T47D (cell line): ENCODE measurements around the gene NT5DC1.

Experiments
- DNase-seq, 2 experiments: peaks; one replicate each; pipeline versions ENCODE4 v3.0.0 to v3.0.0-alpha.2; 2011 to 2012; ENCODE audit warnings: low read depth in 1 of 2, low spot score in 1 of 2
- JUND ChIP-seq: IDR thresholded peaks from 2 replicates; pipeline ENCODE4 v1.6.1; 2012; ENCODE audit warnings: low read depth
- in situ Hi-C: cut with HindIII; loops from 2 replicates; pipeline ENCODE4 v1.10.0; 2016; ENCODE audit warnings: low sequenced_read_pairs, low pct_unique_long_range_greater_than_20kb

NT5DC1 gene

DNA sequence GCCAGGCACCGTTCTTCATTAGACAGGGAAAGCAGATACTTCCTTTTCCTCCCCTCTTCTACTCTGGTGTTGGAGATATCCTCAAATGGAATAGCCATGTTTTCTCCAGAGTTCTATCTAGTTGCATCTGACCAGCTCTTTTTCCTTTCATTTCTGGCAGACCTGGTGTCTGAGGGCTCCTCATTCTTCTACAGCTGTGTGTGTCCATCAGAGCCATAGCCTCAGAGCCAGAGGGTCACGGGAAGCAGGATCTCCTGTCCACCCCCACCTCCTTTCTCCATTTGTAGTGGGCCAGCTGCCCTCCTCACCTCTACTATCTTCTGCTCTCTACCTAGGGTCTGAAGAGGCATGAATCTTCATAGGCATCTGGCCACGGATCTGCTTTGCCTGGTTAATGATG, 96.2 kb downstream of the NT5DC1 start:
- TF ChIP-seq JUND = no peak
- in situ Hi-C loops = no loop called here

DNA sequence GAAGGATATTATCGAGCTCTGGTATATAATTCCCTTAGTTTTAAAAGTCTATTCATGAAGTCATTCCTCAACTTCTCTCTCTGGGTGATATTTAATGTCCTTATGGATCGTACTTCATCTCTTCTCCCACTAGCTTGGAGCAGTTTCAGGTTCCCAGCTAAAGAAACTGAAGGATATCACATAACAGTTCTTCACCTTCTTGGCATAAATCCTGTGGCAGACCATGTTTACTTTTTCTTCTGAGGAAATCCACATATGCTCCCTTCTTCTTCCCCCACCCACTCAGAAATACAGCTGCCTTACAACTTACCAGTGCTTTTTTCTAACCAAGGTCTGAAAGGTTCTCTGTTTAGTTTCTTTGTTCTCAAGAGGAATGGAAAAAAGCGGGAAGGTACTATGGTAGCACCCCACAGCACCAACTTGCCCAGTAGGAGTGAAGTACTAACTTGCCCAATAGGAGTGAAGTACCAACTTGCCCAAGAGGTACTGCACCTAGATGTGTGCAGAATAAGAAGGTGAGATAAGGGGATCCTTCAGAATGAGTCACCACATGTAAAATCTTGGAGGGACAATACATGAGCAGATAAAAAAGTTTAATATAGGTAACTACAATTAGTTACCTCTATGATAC, 100.1 kb downstream of the NT5DC1 start:
- DNase-seq = no peak
- in situ Hi-C loops = no loop called here
- TF ChIP-seq JUND = no peak

More for the DNA sequence above, 96.2 kb downstream of the NT5DC1 start:
- DNase-seq = no peak

DNA sequence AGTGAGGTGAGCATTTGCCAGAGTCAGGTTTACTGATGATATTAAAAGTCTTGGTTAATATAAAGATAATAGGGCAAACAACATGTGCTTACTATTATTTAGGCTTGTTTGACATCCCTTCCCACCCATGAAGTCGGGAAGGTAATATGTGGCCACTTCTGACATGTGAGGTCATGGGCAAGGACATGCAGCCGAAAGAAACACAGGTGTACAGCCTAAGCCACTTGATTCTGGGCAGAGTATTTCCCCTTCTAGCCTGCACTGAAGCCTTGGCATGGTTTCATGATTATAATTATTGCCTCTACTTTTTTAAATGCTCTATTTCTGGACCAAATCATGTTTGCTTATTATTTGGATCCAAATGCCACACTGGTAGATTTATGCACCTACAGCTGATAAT, 100.9 kb downstream of the NT5DC1 start:
- DNase-seq = no peak
- in situ Hi-C loops = no loop called here
- no peak for TF ChIP-seq JUND

DNA sequence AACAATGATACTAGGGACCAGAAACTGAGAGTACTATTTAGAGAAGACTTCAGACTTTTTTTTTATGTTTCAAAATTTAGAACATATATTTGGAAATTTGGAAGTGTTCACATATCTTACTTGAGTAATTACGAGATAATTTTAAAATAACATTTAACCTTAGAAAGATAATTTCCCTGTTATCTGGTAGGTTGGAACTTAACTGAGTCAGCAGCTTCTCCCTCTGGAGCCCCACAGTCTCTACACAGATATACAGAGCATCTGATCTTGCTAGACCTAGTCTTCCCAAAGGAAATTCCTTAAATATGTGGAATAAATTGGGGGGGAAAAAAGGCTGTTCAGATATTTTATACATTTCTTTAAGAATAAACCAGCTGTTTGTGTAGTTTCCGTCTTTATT, 104.6 kb downstream of the NT5DC1 start:
- in situ Hi-C loops = no loop called here
- TF ChIP-seq JUND = no peak
- no peak for DNase-seq

DNA sequence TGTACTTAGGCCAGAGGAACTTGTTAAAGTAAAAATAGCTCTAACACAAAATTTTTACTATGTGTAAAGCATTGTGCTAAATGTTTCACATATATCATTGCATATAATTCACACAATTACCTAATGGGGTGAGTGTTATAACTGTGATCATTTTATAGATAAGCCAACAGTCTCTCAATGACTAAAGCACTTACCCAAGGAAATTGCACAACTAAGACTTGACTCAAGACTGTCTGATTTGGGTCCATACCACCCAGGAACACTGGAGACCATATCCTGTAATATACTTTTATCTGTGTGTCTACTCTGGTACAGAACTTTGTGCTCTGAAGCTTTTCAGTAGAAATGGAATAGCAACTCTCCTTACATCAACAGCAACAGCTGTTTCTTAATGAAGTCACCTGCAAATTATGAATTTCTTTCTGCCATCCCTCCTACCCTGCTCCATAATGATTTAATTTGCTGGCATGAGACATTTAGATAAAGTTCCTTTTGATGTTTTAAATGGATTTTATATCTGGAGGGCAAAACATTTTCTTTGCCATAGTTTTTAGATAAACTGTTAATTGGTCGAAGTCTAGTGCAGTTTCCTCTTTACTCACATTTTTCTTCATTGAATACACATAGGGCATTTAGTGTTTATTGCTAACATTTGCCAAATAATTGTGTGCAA, 105.7 kb downstream of the NT5DC1 start:
- TF ChIP-seq JUND = no peak
- DNase-seq = no peak
- in situ Hi-C loops = no loop called here

DNA sequence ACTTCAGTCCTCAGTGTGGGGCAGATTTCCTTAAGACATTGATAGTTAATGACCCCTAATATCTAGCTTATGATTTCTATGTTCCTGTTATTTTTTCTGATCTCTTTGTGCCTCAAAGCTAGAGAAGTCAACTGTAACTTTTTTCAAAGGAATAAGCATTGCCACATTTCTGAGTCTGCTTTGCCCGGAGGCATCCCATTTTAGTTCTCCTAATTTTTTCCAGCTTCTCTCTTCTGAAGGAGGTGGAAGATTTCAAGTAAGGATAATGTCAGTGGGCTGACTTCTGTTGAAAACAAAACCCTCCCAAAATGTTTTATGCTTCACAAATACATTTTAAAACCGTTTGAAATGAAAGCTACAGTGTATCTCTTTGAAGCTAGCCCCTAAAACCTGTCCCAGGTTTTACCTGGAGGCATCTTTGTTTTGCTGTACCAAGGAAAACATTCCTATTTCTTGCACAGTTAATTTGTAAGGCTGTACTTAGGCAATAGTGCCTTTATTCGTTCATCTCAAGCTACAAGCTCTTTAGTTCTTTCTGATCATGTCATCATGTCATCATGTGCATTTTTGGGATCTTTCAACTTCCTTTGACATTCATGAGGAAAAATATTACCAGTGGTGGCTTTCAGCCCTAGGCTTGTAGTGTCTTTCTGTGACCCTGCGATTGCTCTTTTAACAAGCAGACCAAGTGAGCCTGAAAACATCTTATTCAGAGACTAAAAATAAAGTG, 107.6 kb downstream of the NT5DC1 start:
- in situ Hi-C loops = no loop called here
- no peak for DNase-seq
- no peak for TF ChIP-seq JUND

DNA sequence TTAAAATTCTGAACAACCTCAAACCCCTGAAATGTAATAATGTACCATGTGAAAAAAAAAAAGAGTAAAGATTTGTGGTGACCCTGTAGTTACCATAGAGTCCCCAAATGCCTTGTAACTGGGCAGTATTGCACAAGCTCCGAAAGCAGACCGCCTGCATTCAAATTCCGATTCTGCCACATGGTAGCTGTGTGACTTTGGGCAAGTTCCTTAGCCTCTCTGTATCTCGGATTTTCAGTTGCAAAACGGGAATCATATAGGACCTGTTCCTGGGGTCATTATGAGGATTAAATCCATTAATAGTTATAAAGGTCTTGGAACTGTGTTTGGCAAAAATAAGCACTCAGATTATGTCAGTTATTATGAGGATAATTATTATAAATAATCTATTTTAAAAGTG, 109.7 kb downstream of the NT5DC1 start:
- TF ChIP-seq JUND = no peak
- no peak for DNase-seq

DNA sequence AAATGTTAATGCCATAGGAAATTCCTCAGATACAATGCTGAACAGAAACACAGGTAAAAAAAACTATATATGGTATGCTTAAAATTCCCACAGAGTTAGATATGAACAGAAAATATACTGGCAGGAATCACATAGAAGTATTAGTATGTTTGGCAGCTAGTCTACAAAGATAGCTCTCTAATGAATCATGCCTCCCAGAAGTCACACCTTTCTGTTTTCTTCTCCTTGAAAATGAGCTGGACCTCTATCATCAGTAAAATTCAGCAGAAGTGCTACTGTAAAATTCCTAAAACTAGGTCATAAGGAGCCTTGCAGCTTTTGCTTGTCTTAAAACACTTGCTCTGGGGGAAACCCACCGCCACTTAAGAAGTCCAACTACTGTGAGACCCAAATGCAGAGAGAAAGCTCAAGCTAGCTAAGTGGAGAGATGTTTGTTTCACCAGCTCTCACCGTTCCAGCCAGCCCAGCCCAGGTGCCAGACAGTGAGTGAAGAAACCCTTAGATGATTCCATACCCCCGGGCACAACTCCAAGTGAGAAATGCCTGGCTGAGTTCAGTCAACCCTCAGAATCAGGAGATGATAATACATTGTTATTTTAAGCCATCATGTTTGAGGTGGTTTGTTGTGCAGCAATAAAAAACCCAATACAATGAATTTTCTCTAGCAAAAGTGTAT, 110.2 kb downstream of the NT5DC1 start:
- DNase-seq = peak in 1 of 2 experiments; percentile 36
- in situ Hi-C loops = no loop called here
- no peak for TF ChIP-seq JUND

More for the DNA sequence above, 109.7 kb downstream of the NT5DC1 start:
- in situ Hi-C loops = no loop called here

DNA sequence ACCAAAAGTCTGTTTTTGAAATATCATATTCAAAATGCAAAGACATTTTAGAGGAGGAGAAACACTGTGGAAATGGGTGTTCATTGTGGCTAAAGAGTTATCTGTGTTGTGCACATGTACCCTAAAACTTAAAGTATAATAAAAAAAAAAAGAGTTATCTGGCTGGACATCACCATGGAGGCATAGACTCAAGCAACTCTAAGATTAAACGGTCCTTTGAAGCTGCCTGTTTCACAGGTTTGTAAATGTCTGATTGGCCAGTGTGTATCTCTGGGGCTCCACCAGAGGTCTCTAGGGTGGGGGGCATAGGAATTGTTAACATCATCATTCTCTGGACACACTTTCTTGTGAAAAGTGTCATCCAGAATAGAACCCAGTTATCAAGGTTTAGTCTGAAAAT, 114.0 kb downstream of the NT5DC1 start:
- no peak for DNase-seq
- no peak for TF ChIP-seq JUND
- in situ Hi-C loops = no loop called here

DNA sequence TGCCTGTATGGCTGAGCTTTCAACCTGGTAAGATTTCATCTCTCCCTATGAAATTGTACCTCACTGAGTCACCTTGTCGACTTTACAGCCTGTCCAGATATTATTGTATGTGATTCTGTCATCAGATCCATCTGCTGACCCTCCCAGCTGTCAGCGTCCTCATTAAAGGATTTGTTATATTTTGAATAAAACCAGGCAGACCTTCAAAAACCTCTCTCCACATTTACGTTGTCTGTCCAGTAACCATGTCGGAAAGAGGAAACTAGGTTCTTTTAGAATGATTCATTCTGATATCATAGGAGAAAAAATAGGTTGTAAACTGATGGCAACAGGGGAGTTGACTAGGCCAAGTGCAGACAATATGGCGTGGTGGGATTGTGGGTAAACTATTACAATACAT, 114.8 kb downstream of the NT5DC1 start:
- in situ Hi-C loops = no loop called here
- TF ChIP-seq JUND = no peak
- no peak for DNase-seq

DNA sequence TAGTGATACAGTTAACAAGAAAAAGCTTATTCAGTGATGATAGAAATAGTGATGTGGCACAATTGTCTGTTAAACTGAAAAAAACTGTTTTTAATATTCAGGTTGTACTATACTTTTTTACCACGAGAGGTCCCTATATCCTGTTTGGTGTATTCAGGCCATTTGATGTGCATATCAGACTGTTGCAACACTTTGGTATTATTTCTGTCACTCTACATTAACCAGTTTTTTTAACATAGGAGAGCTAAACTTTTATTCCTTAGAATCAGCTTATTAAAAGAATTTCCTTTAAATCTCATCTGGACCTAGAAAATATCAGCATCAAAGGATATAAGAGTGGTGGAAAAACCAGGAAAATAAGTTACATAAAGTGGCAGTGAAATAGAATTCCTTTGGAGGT, 116.4 kb downstream of the NT5DC1 start:
- DNase-seq = peak in 1 of 2 experiments; percentile 22
- in situ Hi-C loops = no loop called here
- no peak for TF ChIP-seq JUND

DNA sequence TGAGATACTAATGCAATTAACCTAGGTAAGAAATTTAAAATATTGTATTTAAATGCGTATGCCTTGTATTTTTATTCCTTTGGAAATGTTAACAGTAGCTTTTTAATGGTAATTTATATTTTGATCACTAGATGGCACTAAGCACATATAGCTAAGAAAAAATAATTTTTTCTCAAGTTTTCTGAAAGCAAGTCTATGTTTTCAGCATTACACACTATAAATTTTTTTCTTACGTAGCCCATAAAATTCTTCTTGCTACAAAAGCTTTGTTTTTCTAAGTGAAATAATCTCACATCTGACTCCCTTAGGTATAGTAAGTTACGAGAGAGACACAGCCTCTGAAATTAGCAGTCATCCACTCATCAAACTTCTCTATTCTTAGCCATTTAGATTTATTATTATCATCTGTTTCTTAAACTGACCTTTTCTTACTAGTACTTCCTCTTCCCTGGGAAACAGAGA, 117.5 kb downstream of the NT5DC1 start:
- DNase-seq = no peak
- TF ChIP-seq JUND = no peak
- in situ Hi-C loops = no loop called here
